HEK293 (cell line): ENCODE data around the gene BUB1B.

ENCODE experiments used
- CTCF ChIP-seq: fragments of 450-650 bp; formaldehyde crosslinking; IDR thresholded peaks from 2 replicates; pipeline ENCODE4 v1.5.1; 2016; ENCODE audit warnings: missing biosample characterization, missing genetic modification characterization
- ZNF292 ChIP-seq: fragments of 450-650 bp; formaldehyde crosslinking; IDR thresholded peaks from 2 replicates; pipeline ENCODE4 v1.5.1; 2016; ENCODE audit warnings: low read depth, missing biosample characterization, missing genetic modification characterization, borderline replicate concordance
- ZNF335 ChIP-seq: fragments of 450-650 bp; formaldehyde crosslinking; conservative IDR thresholded peaks from 2 replicates; pipeline ENCODE4 v1.5.1; 2016; ENCODE audit warnings: missing biosample characterization, missing genetic modification characterization
- ZNF654 ChIP-seq: fragments of 450-650 bp; formaldehyde crosslinking; IDR thresholded peaks from 2 replicates; pipeline ENCODE4 v1.5.1; 2016; ENCODE audit warnings: low read depth, missing biosample characterization, missing genetic modification characterization
- ZNF776 ChIP-seq: fragments of 450-650 bp; formaldehyde crosslinking; IDR thresholded peaks from 2 replicates; pipeline ENCODE4 v1.5.0; 2017; ENCODE audit warnings: missing biosample characterization, missing genetic modification characterization, borderline replicate concordance
- ZNF791 ChIP-seq: fragments of 450-650 bp; formaldehyde crosslinking; IDR thresholded peaks from 2 replicates; pipeline ENCODE4 v1.5.1; 2016; ENCODE audit warnings: missing biosample characterization, missing genetic modification characterization

- TF ChIP-seq ZNF776 (no peak), ZNF335 (tag by site-specific recombination) (no peak), CTCF (tag by site-specific recombination) (no peak), ZNF292 (no peak), ZNF654 (tag by site-specific recombination) (no peak), ZNF791 (no peak)
Observed at GRCh38 chr15:40133544-40133943, 27.3 kb upstream of the BUB1B start.
